ENCODE results near the gene BTBD6. TPM values are rescaled to one million over a fixed set of nuclear protein-coding genes. Genes with fewer than 3 reads are reported as not detected.

Gene BTBD6
- total RNA-seq, 1 experiment from 2014 or later, result not detected

- Histone ChIP-seq H3K4me1 (no peaks in the 10 kb centered on the region), H3K27ac (no peak overlapping the region), H3K9me3 (replicated peaks) (no peaks in the 10 kb centered on the region), H3K36me3 (peaks cover 16% of the 10 kb centered on the region), H3K4me3 (no peak overlapping the region), H3K27me3 (no peaks in the 10 kb centered on the region)
- no peak for DNase-seq
Observed at GRCh38 chr14:105241641-105242040, 6.7 kb upstream of the BTBD6 start.

- Histone ChIP-seq H3K36me3 (peaks cover 24% of the 10 kb centered on the region), H3K27ac (no peak overlapping the region), H3K9me3 (replicated peaks) (no peaks in the 10 kb centered on the region), H3K4me3 (no peak overlapping the region), H3K4me1 (no peaks in the 10 kb centered on the region), H3K27me3 (no peaks in the 10 kb centered on the region)
- DNase-seq, result no peak
Observed at GRCh38 chr14:105244334-105244733, 4.0 kb upstream of the BTBD6 start.

GRCh38 chr14:105247026-105247425 is 1.3 kb upstream of the BTBD6 start:
- no peaks in the 10 kb centered on the region for H3K4me1 ChIP-seq
- H3K36me3 ChIP-seq, result peaks cover 20% of the 10 kb centered on the region
- DNase-seq, result no peak
- no peak overlapping the region for H3K27ac ChIP-seq
- H3K9me3 ChIP-seq (replicated peaks), result no peaks in the 10 kb centered on the region
- no peak overlapping the region for H3K4me3 ChIP-seq
- H3K27me3 ChIP-seq, result no peaks in the 10 kb centered on the region

- Histone ChIP-seq H3K4me3 (no peak overlapping the region), H3K27me3 (no peaks in the 10 kb centered on the region), H3K27ac (no peak overlapping the region), H3K36me3 (peaks cover 18% of the 10 kb centered on the region), H3K9me3 (replicated peaks) (no peaks in the 10 kb centered on the region), H3K4me1 (no peaks in the 10 kb centered on the region)
- no peak for DNase-seq
Observed at GRCh38 chr14:105247715-105248367, 492 bp upstream of the BTBD6 start.

GRCh38 chr14:105249182-105250007 is 1.1 kb downstream of the BTBD6 start:
- Histone ChIP-seq H3K27ac (no peak overlapping the region), H3K4me1 (peaks cover 4% of the 10 kb centered on the region), H3K9me3 (replicated peaks) (no peaks in the 10 kb centered on the region), H3K36me3 (peaks cover 18% of the 10 kb centered on the region), H3K27me3 (no peaks in the 10 kb centered on the region), H3K4me3 (no peak overlapping the region)
- DNase-seq, result no peak

- H3K9me3 ChIP-seq (replicated peaks), result no peaks in the 10 kb centered on the region
- no peaks in the 10 kb centered on the region for H3K27me3 ChIP-seq
- H3K36me3 ChIP-seq, result peaks cover 18% of the 10 kb centered on the region
- H3K4me3 ChIP-seq, result no peak overlapping the region
- peaks cover 10% of the 10 kb centered on the region for H3K4me1 ChIP-seq
- no peak for DNase-seq
- no peak overlapping the region for H3K27ac ChIP-seq
Observed at GRCh38 chr14:105250008-105250366, 1.7 kb downstream of the BTBD6 start.

GRCh38 chr14:105250986-105251385 is 2.7 kb downstream of the BTBD6 start:
- peaks cover 12% of the 10 kb centered on the region for H3K36me3 ChIP-seq
- peaks cover 18% of the 10 kb centered on the region for H3K4me1 ChIP-seq

GRCh38 chr14:105251920-105252319 is 3.6 kb downstream of the BTBD6 start:
- Histone ChIP-seq H3K36me3 (peaks cover 12% of the 10 kb centered on the region), H3K27ac (no peak overlapping the region), H3K4me3 (no peak overlapping the region), H3K9me3 (replicated peaks) (no peaks in the 10 kb centered on the region), H3K27me3 (no peaks in the 10 kb centered on the region), H3K4me1 (peaks cover 20% of the 10 kb centered on the region)
- no peak for DNase-seq

More at GRCh38 chr14:105250986-105251385, 2.7 kb downstream of the BTBD6 start:
- Histone ChIP-seq H3K4me3 (no peak overlapping the region), H3K27ac (no peak overlapping the region), H3K9me3 (replicated peaks) (no peaks in the 10 kb centered on the region), H3K27me3 (no peaks in the 10 kb centered on the region)
- no peak for DNase-seq

GRCh38 chr14:105252552-105253328 is 4.4 kb downstream of the BTBD6 start:
- DNase-seq, result no peak
- peaks cover 20% of the 10 kb centered on the region for H3K4me1 ChIP-seq
- no peak overlapping the region for H3K4me3 ChIP-seq
- peaks cover 11% of the 10 kb centered on the region for H3K36me3 ChIP-seq
- H3K27me3 ChIP-seq, result no peaks in the 10 kb centered on the region
- H3K9me3 ChIP-seq (replicated peaks), result no peaks in the 10 kb centered on the region
- H3K27ac ChIP-seq, result no peak overlapping the region

GRCh38 chr14:105253329-105253682 is 5.0 kb downstream of the BTBD6 start:
- peaks cover 7% of the 10 kb centered on the region for H3K36me3 ChIP-seq
- no peak for DNase-seq

GRCh38 chr14:105255021-105255507 is 6.7 kb downstream of the BTBD6 start:
- H3K27ac ChIP-seq, result peak overlapping the region; percentile 20
- H3K27me3 ChIP-seq, result no peaks in the 10 kb centered on the region
- peaks cover 20% of the 10 kb centered on the region for H3K4me1 ChIP-seq
- H3K9me3 ChIP-seq (replicated peaks), result no peaks in the 10 kb centered on the region
- DNase-seq, result peak; percentile 96
- H3K36me3 ChIP-seq, result no peaks in the 10 kb centered on the region; the same call in 1 of the 2 replicates
- H3K4me3 ChIP-seq, result no peak overlapping the region

More at GRCh38 chr14:105253329-105253682, 5.0 kb downstream of the BTBD6 start:
- no peaks in the 10 kb centered on the region for H3K27me3 ChIP-seq
- no peak overlapping the region for H3K4me3 ChIP-seq
- H3K27ac ChIP-seq, result no peak overlapping the region
- no peaks in the 10 kb centered on the region for H3K9me3 ChIP-seq (replicated peaks)
- H3K4me1 ChIP-seq, result peaks cover 20% of the 10 kb centered on the region

- no peaks in the 10 kb centered on the region for H3K27me3 ChIP-seq
- DNase-seq, result no peak
- H3K9me3 ChIP-seq (replicated peaks), result no peaks in the 10 kb centered on the region
Observed at GRCh38 chr14:105256292-105256960, 8.1 kb downstream of the BTBD6 start.

GRCh38 chr14:105257464-105257863 is 9.1 kb downstream of the BTBD6 start:
- H3K4me3 ChIP-seq, result no peak overlapping the region
- no peak for DNase-seq
- H3K4me1 ChIP-seq, result peaks cover 34% of the 10 kb centered on the region
- no peaks in the 10 kb centered on the region for H3K36me3 ChIP-seq
- H3K27ac ChIP-seq, result no peak overlapping the region
- H3K9me3 ChIP-seq (replicated peaks), result no peaks in the 10 kb centered on the region
- H3K27me3 ChIP-seq, result no peaks in the 10 kb centered on the region

More at GRCh38 chr14:105256292-105256960, 8.1 kb downstream of the BTBD6 start:
- Histone ChIP-seq H3K36me3 (no peaks in the 10 kb centered on the region), H3K27ac (no peak overlapping the region), H3K4me3 (no peak overlapping the region), H3K4me1 (peaks cover 29% of the 10 kb centered on the region)

- peaks cover 34% of the 10 kb centered on the region for H3K4me1 ChIP-seq
- no peak overlapping the region for H3K4me3 ChIP-seq
- H3K27ac ChIP-seq, result no peak overlapping the region
- no peak for DNase-seq
- peaks cover 3% of the 10 kb centered on the region for H3K36me3 ChIP-seq
- no peaks in the 10 kb centered on the region for H3K9me3 ChIP-seq (replicated peaks)
- H3K27me3 ChIP-seq, result no peaks in the 10 kb centered on the region
Observed at GRCh38 chr14:105258846-105259245, 10.5 kb downstream of the BTBD6 start.
